HS-5 (cell line): ENCODE data around the gene CFAP54.

Experiments used
- DNase-seq: peaks from one replicate; pipeline ENCODE4 v3.0.0-alpha.2; 2012; ENCODE audit warnings: low read depth

CFAP54 gene

DNA sequence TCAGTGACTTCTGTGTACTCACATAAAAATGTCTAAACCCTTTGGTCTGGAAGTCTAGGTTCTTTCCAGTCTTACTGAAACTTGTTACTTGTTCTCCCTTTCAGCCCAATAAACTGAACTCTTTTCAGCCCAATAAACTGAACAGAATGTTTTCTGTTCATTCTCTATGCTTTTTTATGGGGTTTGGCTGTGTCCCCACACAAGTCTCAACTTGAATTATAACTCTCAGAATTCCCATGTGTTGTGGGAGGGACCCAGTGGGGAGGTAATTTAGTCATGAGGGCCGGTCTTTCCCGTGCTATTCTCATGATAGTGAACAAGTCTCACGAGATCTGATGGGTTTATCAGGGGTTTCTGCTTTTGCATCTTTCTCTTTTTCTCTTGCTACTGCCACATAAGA is 402.7 kb downstream of the CFAP54 start:
- DNase-seq, result no peak

GRCh38 chr12:96897421-96897820 is 408.0 kb downstream of the CFAP54 start:
- no peak for DNase-seq

DNA sequence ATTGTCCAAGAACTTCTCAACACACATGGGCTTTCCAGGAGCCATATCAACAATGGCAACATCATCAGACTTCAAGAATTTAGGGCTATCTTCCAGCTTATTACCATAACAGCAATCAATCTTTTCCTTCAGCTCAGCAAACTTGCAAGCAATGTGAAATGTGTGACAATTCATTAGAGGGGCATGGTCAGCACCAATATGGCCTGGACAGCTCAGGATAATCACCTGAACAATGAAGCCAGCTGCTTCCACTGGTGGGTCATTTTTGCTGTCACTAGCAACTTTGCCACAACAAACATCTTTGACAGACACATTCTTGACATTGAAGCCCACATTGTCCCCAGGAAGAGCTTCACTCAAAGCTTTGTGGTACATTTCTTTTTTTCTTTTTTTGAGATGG is 411.8 kb downstream of the CFAP54 start:
- DNase-seq, result no peak

DNA sequence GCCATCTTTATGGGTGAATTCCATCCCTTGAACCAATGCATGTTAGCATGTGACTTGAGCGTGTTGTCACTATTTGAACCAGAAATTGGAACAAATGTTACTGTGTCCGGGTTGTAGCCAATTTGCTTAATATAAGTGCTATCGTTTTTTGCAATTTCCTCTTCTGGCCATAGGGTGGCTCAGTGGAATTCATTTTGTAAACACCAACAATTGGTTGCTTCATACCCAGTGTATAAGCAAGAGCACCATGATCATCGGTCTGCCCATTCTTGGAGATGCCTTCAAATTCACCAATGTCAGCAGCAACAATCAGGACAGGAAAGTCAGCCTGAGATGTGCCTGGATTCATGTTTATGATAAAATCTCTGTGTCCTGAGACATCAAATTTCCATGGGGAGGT is 412.7 kb downstream of the CFAP54 start:
- DNase-seq, result no peak

DNA sequence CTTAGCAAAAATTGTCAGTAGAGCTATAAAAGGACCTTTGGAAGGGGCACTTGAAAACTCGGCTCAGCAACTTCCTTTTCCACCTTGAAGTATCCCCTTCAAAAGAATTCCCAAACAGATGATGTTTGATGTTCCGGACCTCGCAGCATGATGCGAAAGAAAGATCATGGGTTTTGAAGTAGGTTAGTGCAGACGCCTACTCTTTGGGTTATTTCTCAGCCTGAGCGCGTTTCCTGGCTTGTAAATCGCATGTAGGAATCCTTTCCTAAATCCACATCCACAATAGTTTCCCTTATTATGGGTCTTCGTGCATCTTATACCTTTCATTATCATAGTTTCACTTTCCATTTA is 417.1 kb downstream of the CFAP54 start:
- DNase-seq, result no peak

- DNase-seq, result peak; percentile 53
Measured at GRCh38 chr12:96906849-96907670, 417.7 kb downstream of the CFAP54 start, which contains the start of gene NEDD1. Gene NEDD1 (plus strand): TSS chr12:96907257. CDS start chr12:96909760, 2,503 bp downstream.

DNA sequence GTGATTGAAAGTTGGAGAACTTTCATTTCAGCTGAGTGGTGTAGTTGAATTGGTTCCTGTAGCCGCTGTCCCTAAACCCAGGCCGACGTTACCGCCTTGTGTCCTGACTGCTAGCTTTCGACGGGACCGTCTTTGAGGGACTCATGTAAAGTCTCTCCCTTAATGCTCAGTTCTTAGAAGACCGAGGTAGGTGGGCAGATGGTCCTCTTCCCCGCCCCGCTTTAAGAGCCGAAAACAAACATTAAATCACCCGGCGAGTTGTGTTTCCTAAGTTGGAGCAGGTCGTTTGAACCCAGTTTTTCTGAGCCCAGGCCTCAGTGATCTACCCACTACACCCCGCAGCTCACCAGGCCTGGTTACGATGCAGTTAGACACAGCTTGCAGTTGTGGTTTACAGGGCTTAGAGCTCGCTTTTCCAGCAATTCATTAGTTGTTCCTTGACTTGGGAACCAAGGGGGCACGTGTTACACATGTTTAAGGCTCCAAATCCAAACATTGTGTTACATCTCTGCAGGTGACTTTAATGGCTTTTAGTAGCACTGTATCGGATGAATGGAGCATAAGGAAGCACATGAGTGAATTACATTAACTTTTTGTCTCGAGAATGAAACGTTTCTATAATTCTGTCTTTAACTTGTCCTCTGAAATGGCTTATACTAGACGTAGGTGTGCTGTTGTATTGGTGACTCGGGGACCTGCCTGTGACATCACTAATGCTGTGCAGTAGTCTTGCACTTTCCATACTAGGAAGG is 418.5 kb downstream of the CFAP54 start:
- DNase-seq, result no peak

DNA sequence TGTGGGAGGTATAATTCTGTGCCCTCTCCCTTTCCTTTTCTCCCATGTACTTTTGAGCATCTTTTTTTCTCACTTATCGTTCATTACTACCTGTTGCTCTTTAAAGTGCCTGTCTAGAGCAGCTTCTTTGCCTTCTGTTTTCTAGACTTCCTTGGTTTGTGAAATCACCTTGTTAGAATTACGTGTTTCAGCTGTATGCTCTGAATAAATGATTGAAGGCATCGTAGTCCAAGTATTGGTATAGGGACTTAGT is 419.0 kb downstream of the CFAP54 start:
- no peak for DNase-seq

GRCh38 chr12:96912261-96912660 is 422.9 kb downstream of the CFAP54 start:
- DNase-seq, result no peak

- no peak for DNase-seq
Measured at GRCh38 chr12:96912943-96913342, 423.6 kb downstream of the CFAP54 start.

DNA sequence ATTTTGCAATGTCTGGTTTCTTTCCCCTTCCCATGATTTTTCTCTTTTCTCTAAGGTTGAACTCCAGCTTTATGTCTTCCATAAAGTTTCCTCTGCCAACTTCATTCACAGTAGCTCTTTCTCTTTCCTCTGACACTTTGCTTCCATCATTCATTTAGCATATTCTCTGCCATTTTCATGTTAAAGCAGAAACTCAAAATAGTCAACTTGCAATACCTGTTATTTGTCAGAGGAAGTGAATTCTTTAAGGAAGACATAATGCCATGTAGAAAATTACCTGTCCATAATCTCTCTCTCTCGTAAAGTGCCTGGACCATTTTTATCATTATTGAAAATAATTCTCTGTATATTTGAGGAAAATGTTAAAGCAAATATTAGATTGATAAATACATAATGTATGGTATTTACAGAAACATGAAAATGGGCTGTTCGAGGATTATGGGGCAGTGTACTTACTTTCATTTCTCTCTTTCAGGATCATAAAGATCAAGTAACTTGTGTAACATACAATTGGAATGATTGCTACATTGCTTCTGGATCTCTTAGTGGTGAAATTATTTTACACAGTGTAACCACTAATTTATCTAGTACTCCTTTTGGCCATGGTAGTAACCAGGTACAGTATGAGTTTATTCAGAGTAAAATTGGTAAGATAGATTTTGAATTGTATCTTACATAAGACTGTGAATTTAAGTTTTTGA is 430.3 kb downstream of the CFAP54 start:
- DNase-seq, result no peak
